GM23338 (cell line): ENCODE data around the gene GPSM1. TPM values are rescaled to one million over a fixed set of nuclear protein-coding genes. Genes with fewer than 3 reads are reported as not detected.

Source experiments
- ATAC-seq: fragments of 200-7000 bp; cut with Tn5 transposase; 3 replicates; pipeline ENCODE4 v1.9.1; 2020
- DNase-seq: peaks from one replicate; pipeline ENCODE4 v3.0.0-alpha.2; 2015; ENCODE audit warnings: low spot score
- H2AFZ ChIP-seq: fragments of 200-600 bp; sonication (generic); 2 replicates; pipeline ENCODE4 v1.8.0; 2016; ENCODE audit warnings: antibody characterized with exemption, mild to moderate bottlenecking, moderate library complexity
- H3F3A ChIP-seq: fragments of 200-600 bp; sonication (generic); replicated peaks from 2 replicates; pipeline ENCODE4 v1.8.0; 2017; ENCODE audit warnings: antibody characterized with exemption, mixed run types, low read depth
- H3K27ac ChIP-seq: fragments of 200-600 bp; sonication (generic); 2 replicates; pipeline ENCODE4 v1.6.1; 2016; ENCODE audit warnings: low read depth
- H3K27me3 ChIP-seq: fragments of 200-600 bp; sonication (generic); 2 replicates; pipeline ENCODE4 v1.8.0; 2016; ENCODE audit warnings: mild to moderate bottlenecking, mixed run types, moderate library complexity; ENCODE audit not compliant: insufficient read depth
- H3K36me3 ChIP-seq: fragments of 200-600 bp; sonication (generic); 2 replicates; pipeline ENCODE4 v1.8.0; 2016; ENCODE audit warnings: mild to moderate bottlenecking; ENCODE audit not compliant: insufficient read depth
- H3K4me1 ChIP-seq: fragments of 200-600 bp; sonication (generic); 2 replicates; pipeline ENCODE4 v1.8.0; 2016; ENCODE audit warnings: mild to moderate bottlenecking, moderate library complexity; ENCODE audit not compliant: insufficient read depth
- H3K4me2 ChIP-seq: fragments of 200-600 bp; sonication (generic); 2 replicates; pipeline ENCODE4 v1.7.1; 2017; ENCODE audit warnings: mixed run types
- H3K4me3 ChIP-seq: fragments of 200-600 bp; sonication (generic); 2 replicates; pipeline ENCODE4 v1.6.1; 2016; ENCODE audit warnings: mixed run types
- H3K79me2 ChIP-seq: fragments of 200-600 bp; sonication (generic); replicated peaks from 2 replicates; pipeline ENCODE4 v1.8.0; 2017; ENCODE audit warnings: mild to moderate bottlenecking; ENCODE audit not compliant: insufficient read depth
- H3K9me2 ChIP-seq: fragments of 200-600 bp; sonication (generic); 2 replicates; pipeline ENCODE4 v1.8.0; 2017; ENCODE audit not compliant: insufficient read depth
- H4K20me1 ChIP-seq: fragments of 200-600 bp; sonication (generic); replicated peaks from 2 replicates; pipeline ENCODE4 v1.8.0; 2017; ENCODE audit warnings: mild to moderate bottlenecking; ENCODE audit not compliant: insufficient read depth
- H3K27ac Mint-ChIP-seq: 2 replicates; pipeline ENCODE4 v1.8.0; 2020; ENCODE audit warnings: inconsistent platforms, mild to moderate bottlenecking, moderate library complexity, mixed read lengths
- H3K27me3 Mint-ChIP-seq: 3 replicates; pipeline ENCODE4 v1.8.0; 2022; ENCODE audit warnings: low read depth, mild to moderate bottlenecking, moderate library complexity, mixed read lengths, inconsistent platforms; ENCODE audit not compliant: insufficient read depth, poor library complexity
- H3K36me3 Mint-ChIP-seq: 3 replicates; pipeline ENCODE4 v1.8.0; 2021; ENCODE audit warnings: low read depth, mild to moderate bottlenecking, inconsistent platforms, moderate library complexity, mixed read lengths
- H3K4me1 Mint-ChIP-seq: 3 replicates; pipeline ENCODE4 v1.8.0; 2020; ENCODE audit warnings: mild to moderate bottlenecking, inconsistent platforms, mixed read lengths
- H3K4me3 Mint-ChIP-seq: 3 replicates; pipeline ENCODE4 v1.8.0; 2021; ENCODE audit warnings: moderate library complexity, mild to moderate bottlenecking, inconsistent platforms, mixed read lengths
- H3K9me3 Mint-ChIP-seq: 3 replicates; pipeline ENCODE4 v1.8.0; 2020; ENCODE audit warnings: moderate library complexity, mild to moderate bottlenecking, inconsistent platforms, mixed read lengths
- CREB1 ChIP-seq: fragments of 250-450 bp; sonication (Bioruptor Pico); IDR thresholded peaks from 2 replicates; pipeline ENCODE4 v1.5.0; 2020; ENCODE audit warnings: low read depth, mild to moderate bottlenecking, moderate library complexity
- EZH2 ChIP-seq: fragments of 200-600 bp; sonication (generic); IDR thresholded peaks from one replicate; pipeline ENCODE4 v1.8.0; 2017; ENCODE audit warnings: antibody characterized with exemption, mild to moderate bottlenecking, low read depth; ENCODE audit not compliant: unreplicated experiment
- JUNB ChIP-seq: IDR thresholded peaks from one replicate; pipeline ENCODE4 v1.6.1; 2016; ENCODE audit warnings: antibody characterized with exemption; ENCODE audit not compliant: unreplicated experiment
- polyA plus RNA-seq: library from polyadenylated mRNA; unstranded; fragments of >200 nt; fragmentation: Nextera tagmentation; extraction: Ambion mirVana; gene quantifications from 2 replicates; pipeline ENCODE4 v1.2.1, GENCODE V29; 2016
- total RNA-seq: library from RNA; depleted of rRNA; stranded (reverse); fragments of >200 nt; shearing (Covaris generic); gene quantifications from 2 replicates; pipeline ENCODE4 v1.2.3, GENCODE V29; 2014
- TF ChIP-seq, protein P1 (sequence below), 2 experiments: fragments of 200-600 bp in 1 of 2; sonication (generic) in 1 of 2; conservative IDR thresholded peaks; 2 replicates each; pipeline versions ENCODE4 v1.5.1 to v1.6.1; 2016 to 2017; ENCODE audit warnings: antibody characterized with exemption in 2 of 2, low read depth in 2 of 2, mild to moderate bottlenecking in 2 of 2, moderate library complexity in 1 of 2
- TF ChIP-seq, protein P2 (sequence below): fragments of 250-450 bp; sonication (Bioruptor Pico); IDR thresholded peaks from 2 replicates; pipeline ENCODE4 v1.5.0; 2020; ENCODE audit warnings: mild to moderate bottlenecking, moderate library complexity

GPSM1 gene
- total and polyA plus RNA-seq, 2 experiments from 2014 or later: 4.8 to 23.2 TPM

GRCh38 chr9:136308702-136309053 lies 18.7 kb upstream of the GPSM1 start:
- ATAC-seq: no peak
- Histone ChIP-seq H3K27ac (no peak overlapping the region), H2AFZ (no peak overlapping the region), H3K4me2 (no peak overlapping the region), H3F3A (peaks cover 22% of the 10 kb centered on the region), H3K9me2 (no peaks in the 10 kb centered on the region), H3K36me3 (no peaks in the 10 kb centered on the region), H3K4me1 (no peaks in the 10 kb centered on the region), H3K79me2 (no peaks in the 10 kb centered on the region), H3K4me3 (no peak overlapping the region), H3K27me3 (no peaks in the 10 kb centered on the region), H4K20me1 (no peaks in the 10 kb centered on the region)
- no peak overlapping the region for H3K4me3 Mint-ChIP-seq
- DNase-seq: no peak
- H3K9me3 Mint-ChIP-seq: no peaks in the 10 kb centered on the region
- H3K36me3 Mint-ChIP-seq: no peaks in the 10 kb centered on the region
- no peak overlapping the region for H3K27ac Mint-ChIP-seq
- no peaks in the 10 kb centered on the region for H3K27me3 Mint-ChIP-seq
- TF ChIP-seq EZH2 (no peak), JUNB (no peak), CREB1 (no peak)
- TF ChIP-seq, protein P1, sequence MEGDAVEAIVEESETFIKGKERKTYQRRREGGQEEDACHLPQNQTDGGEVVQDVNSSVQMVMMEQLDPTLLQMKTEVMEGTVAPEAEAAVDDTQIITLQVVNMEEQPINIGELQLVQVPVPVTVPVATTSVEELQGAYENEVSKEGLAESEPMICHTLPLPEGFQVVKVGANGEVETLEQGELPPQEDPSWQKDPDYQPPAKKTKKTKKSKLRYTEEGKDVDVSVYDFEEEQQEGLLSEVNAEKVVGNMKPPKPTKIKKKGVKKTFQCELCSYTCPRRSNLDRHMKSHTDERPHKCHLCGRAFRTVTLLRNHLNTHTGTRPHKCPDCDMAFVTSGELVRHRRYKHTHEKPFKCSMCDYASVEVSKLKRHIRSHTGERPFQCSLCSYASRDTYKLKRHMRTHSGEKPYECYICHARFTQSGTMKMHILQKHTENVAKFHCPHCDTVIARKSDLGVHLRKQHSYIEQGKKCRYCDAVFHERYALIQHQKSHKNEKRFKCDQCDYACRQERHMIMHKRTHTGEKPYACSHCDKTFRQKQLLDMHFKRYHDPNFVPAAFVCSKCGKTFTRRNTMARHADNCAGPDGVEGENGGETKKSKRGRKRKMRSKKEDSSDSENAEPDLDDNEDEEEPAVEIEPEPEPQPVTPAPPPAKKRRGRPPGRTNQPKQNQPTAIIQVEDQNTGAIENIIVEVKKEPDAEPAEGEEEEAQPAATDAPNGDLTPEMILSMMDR (conservative IDR thresholded peaks at IDR 0.05; ENCODE audit: low read depth in 2 of 2): no peak
- TF ChIP-seq, protein P2, sequence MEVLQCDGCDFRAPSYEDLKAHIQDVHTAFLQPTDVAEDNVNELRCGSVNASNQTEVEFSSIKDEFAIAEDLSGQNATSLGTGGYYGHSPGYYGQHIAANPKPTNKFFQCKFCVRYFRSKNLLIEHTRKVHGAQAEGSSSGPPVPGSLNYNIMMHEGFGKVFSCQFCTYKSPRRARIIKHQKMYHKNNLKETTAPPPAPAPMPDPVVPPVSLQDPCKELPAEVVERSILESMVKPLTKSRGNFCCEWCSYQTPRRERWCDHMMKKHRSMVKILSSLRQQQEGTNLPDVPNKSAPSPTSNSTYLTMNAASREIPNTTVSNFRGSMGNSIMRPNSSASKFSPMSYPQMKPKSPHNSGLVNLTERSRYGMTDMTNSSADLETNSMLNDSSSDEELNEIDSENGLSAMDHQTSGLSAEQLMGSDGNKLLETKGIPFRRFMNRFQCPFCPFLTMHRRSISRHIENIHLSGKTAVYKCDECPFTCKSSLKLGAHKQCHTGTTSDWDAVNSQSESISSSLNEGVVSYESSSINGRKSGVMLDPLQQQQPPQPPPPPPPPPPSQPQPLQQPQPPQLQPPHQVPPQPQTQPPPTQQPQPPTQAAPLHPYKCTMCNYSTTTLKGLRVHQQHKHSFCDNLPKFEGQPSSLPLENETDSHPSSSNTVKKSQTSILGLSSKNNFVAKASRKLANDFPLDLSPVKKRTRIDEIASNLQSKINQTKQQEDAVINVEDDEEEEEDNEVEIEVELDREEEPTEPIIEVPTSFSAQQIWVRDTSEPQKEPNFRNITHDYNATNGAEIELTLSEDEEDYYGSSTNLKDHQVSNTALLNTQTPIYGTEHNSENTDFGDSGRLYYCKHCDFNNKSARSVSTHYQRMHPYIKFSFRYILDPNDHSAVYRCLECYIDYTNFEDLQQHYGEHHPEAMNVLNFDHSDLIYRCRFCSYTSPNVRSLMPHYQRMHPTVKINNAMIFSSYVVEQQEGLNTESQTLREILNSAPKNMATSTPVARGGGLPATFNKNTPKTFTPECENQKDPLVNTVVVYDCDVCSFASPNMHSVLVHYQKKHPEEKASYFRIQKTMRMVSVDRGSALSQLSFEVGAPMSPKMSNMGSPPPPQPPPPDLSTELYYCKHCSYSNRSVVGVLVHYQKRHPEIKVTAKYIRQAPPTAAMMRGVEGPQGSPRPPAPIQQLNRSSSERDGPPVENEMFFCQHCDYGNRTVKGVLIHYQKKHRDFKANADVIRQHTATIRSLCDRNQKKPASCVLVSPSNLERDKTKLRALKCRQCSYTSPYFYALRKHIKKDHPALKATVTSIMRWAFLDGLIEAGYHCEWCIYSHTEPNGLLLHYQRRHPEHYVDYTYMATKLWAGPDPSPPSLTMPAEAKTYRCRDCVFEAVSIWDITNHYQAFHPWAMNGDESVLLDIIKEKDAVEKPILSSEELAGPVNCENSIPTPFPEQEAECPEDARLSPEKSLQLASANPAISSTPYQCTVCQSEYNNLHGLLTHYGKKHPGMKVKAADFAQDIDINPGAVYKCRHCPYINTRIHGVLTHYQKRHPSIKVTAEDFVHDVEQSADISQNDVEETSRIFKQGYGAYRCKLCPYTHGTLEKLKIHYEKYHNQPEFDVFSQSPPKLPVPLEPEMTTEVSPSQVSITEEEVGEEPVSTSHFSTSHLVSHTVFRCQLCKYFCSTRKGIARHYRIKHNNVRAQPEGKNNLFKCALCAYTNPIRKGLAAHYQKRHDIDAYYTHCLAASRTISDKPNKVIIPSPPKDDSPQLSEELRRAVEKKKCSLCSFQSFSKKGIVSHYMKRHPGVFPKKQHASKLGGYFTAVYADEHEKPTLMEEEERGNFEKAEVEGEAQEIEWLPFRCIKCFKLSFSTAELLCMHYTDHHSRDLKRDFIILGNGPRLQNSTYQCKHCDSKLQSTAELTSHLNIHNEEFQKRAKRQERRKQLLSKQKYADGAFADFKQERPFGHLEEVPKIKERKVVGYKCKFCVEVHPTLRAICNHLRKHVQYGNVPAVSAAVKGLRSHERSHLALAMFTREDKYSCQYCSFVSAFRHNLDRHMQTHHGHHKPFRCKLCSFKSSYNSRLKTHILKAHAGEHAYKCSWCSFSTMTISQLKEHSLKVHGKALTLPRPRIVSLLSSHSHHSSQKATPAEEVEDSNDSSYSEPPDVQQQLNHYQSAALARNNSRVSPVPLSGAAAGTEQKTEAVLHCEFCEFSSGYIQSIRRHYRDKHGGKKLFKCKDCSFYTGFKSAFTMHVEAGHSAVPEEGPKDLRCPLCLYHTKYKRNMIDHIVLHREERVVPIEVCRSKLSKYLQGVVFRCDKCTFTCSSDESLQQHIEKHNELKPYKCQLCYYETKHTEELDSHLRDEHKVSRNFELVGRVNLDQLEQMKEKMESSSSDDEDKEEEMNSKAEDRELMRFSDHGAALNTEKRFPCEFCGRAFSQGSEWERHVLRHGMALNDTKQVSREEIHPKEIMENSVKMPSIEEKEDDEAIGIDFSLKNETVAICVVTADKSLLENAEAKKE: no peak
- H3K4me1 Mint-ChIP-seq: no peaks in the 10 kb centered on the region
